Endothelial cell of umbilical vein (primary cell): ENCODE results near the gene ARHGAP27. TPM values are rescaled to one million over a fixed set of nuclear protein-coding genes. Genes with fewer than 3 reads are reported as not detected.

Experiments
- BruUV-seq: library from RNA; stranded (reverse); fragments of 400-500 nt; replicated peaks from 2 replicates; lab custom pipeline; 2021; lab: Mats Ljungman, UMichigan
- CTCF ChIA-PET: fragments of 300-600, 350-600 bp; sonication (Branson Sonifier 250); formaldehyde crosslinking; loops from one replicate; lab custom pipeline; 2021; ENCODE audit warnings: antibody characterized with exemption, inconsistent platforms; lab: Charles Lee
- POLR2A ChIA-PET: fragments of 300-600, 350-600 bp; sonication (Branson Sonifier 250); formaldehyde crosslinking; loops from one replicate; lab custom pipeline; 2021; ENCODE audit warnings: antibody characterized with exemption, inconsistent platforms; lab: Charles Lee
- DNase-seq: peaks from one replicate; pipeline ENCODE4 v3.0.0-alpha.2; 2011; ENCODE audit warnings: low read depth, low spot score
- FAIRE-seq: peaks from 2 replicates; lab custom pipeline; 2011; peaks lifted over from hg19 to GRCh38; lab: Jason Lieb, UNC
- H2AFZ ChIP-seq: 2 replicates; pipeline ENCODE4 v1.6.0; 2012; ENCODE audit warnings: low read depth, low read length, control low read depth, inconsistent platforms
- H3K27ac ChIP-seq: 2 replicates; pipeline ENCODE4 v1.5.1; 2011; ENCODE audit warnings: low read depth, mild to moderate bottlenecking, control low read depth, low read length, moderate library complexity; ENCODE audit not compliant: insufficient read depth
- H3K27me3 ChIP-seq, 2 experiments: 2 replicates each; pipeline versions ENCODE4 v1.6.0 to v1.6.1; 2011; ENCODE audit warnings: low read length in 2 of 2, mixed read lengths in 1 of 2; ENCODE audit not compliant: control insufficient read depth in 2 of 2, insufficient read depth in 2 of 2
- H3K36me3 ChIP-seq, 2 experiments: 2 replicates in 1 of 2; 3 replicates in 1 of 2; pipeline ENCODE4 v1.5.1; 2011; ENCODE audit warnings: low read length in 2 of 2, mild to moderate bottlenecking in 1 of 2, moderate library complexity in 1 of 2; ENCODE audit not compliant: control insufficient read depth in 2 of 2, insufficient read depth in 2 of 2; ENCODE audit errors: extremely low read depth in 1 of 2
- H3K4me1 ChIP-seq: 3 replicates; pipeline ENCODE4 v1.5.1; 2011; ENCODE audit warnings: mild to moderate bottlenecking, low read length; ENCODE audit not compliant: control insufficient read depth, insufficient read depth; ENCODE audit errors: extremely low read depth
- H3K4me2 ChIP-seq: 2 replicates; pipeline ENCODE4 v1.6.1; 2011; ENCODE audit warnings: low read length, control low read depth, mixed read lengths; ENCODE audit not compliant: insufficient read depth
- H3K4me3 ChIP-seq, 3 experiments: fragments of 200-600 bp in 1 of 3; sonication (generic), shearing (Covaris generic) in 1 of 3; replicated peaks in 1 of 3; 2 replicates each; pipeline ENCODE4 v1.5.1; 2011 to 2016; ENCODE audit warnings: control low read depth in 3 of 3, low read length in 3 of 3, mild to moderate bottlenecking in 2 of 3, inconsistent platforms in 1 of 3, low read depth in 1 of 3, moderate library complexity in 1 of 3; ENCODE audit not compliant: insufficient read depth in 1 of 3
- H3K79me2 ChIP-seq: 2 replicates; pipeline ENCODE4 v1.6.0; 2012; ENCODE audit warnings: low read length, inconsistent platforms; ENCODE audit not compliant: control insufficient read depth, insufficient read depth
- H3K9ac ChIP-seq: replicated peaks from 2 replicates; pipeline ENCODE3; 2011; ENCODE audit warnings: low read length, control low read depth; ENCODE audit not compliant: insufficient read depth; ENCODE audit errors: extremely low read depth
- H3K9me1 ChIP-seq: replicated peaks from 3 replicates; pipeline ENCODE4 v1.6.0; 2011; ENCODE audit warnings: mild to moderate bottlenecking, low read length; ENCODE audit not compliant: control insufficient read depth, insufficient read depth; ENCODE audit errors: extremely low read depth
- H3K9me3 ChIP-seq: replicated peaks from 2 replicates; pipeline ENCODE4 v1.5.1; 2012; ENCODE audit warnings: low read length, inconsistent platforms; ENCODE audit not compliant: control insufficient read depth, insufficient read depth
- H4K20me1 ChIP-seq: replicated peaks from 2 replicates; pipeline ENCODE3; 2011; ENCODE audit warnings: mild to moderate bottlenecking, low read length; ENCODE audit not compliant: control insufficient read depth, insufficient read depth; ENCODE audit errors: extremely low read depth
- CTCF ChIP-seq, 2 donors: IDR thresholded peaks; 1 replicate in 1 of 2; 2 replicates in 1 of 2; pipeline ENCODE4 v1.5.1; 2011; ENCODE audit warnings: low read length in 2 of 2, mild to moderate bottlenecking in 2 of 2, moderate library complexity in 2 of 2, control low read depth in 1 of 2, inconsistent platforms in 1 of 2, low read depth in 1 of 2; ENCODE audit not compliant: insufficient read depth in 1 of 2; ENCODE audit errors: extremely low read depth in 1 of 2
- EZH2 ChIP-seq: IDR thresholded peaks from 2 replicates; pipeline ENCODE4 v1.6.1; 2012; ENCODE audit warnings: borderline replicate concordance, low read depth, mild to moderate bottlenecking, moderate library complexity, low read length, inconsistent platforms; ENCODE audit not compliant: severe bottlenecking
- GATA2 ChIP-seq: IDR thresholded peaks from 2 replicates; pipeline ENCODE4 v1.7.0; 2011; ENCODE audit warnings: low read depth, mild to moderate bottlenecking, moderate library complexity, mixed read lengths, low read length; ENCODE audit not compliant: insufficient read length, insufficient read depth
- JUN ChIP-seq: IDR thresholded peaks from 2 replicates; pipeline ENCODE4 v1.6.1; 2011; ENCODE audit warnings: borderline replicate concordance, low read depth; ENCODE audit not compliant: insufficient read length, insufficient read depth
- MYC ChIP-seq: IDR thresholded peaks from one replicate; pipeline ENCODE4 v1.6.1; 2011; ENCODE audit warnings: mild to moderate bottlenecking, low read depth, low read length
- POLR2A ChIP-seq: IDR thresholded peaks from 2 replicates; pipeline ENCODE4 v1.6.1; 2012; ENCODE audit warnings: low read depth, mild to moderate bottlenecking, control low read depth, low read length
- dilution Hi-C: fragments of 300-500 bp; cut with MboI; formaldehyde crosslinking; loops from one replicate; pipeline ENCODE4 v1.15.0; 2019; ENCODE audit warnings: low sequenced_read_pairs; ENCODE audit not compliant: extremely low pct_ligation_motif_present
- intact Hi-C: fragments of 100-400 bp; cut with micrococcal nuclease; formaldehyde crosslinking; loops from one replicate; pipeline ENCODE4 v1.10.0; 2022
- polyA plus RNA-seq, 4 experiments: library from polyadenylated mRNA; depleted of rRNA in 3 of 4; stranded (reverse) in 3 of 4; unstranded in 1 of 4; fragments of >200 nt; gene quantifications; 2 replicates each; pipeline versions ENCODE4 v1.2.1 to v1.2.3, GENCODE V29; 2011 to 2012; ENCODE audit warnings: missing spikeins in 1 of 4
- total RNA-seq: library from RNA; stranded (reverse); gene quantifications from 2 replicates; pipeline ENCODE4 v1.2.3, GENCODE V29; 2021

Gene ARHGAP27
- total and polyA plus RNA-seq, 2 donors (not counting 3 experiments of a cell fraction or from before 2014, with no cell fraction given) = 21.0 to 47.0 TPM

- dilution Hi-C loops = no loop called here
- DNase-seq (no peak), FAIRE-seq (no peak)
- Histone ChIP-seq H3K27ac (no peak overlapping the region), H3K79me2 (no peaks in the 10 kb centered on the region), H4K20me1 (no peaks in the 10 kb centered on the region), H3K36me3 (no peaks in the 10 kb centered on the region), H3K9ac (no peak overlapping the region), H3K9me1 (no peaks in the 10 kb centered on the region), H2AFZ (no peak overlapping the region), H3K4me2 (no peak overlapping the region), H3K4me3 (no peak overlapping the region), H3K27me3 (no peaks in the 10 kb centered on the region), H3K9me3 (no peaks in the 10 kb centered on the region), H3K4me1 (no peaks in the 10 kb centered on the region)
- TF ChIP-seq JUN (no peak), GATA2 (no peak), POLR2A (no peak), CTCF (IDR thresholded peaks at IDR 0.05; ENCODE audit: extremely low read depth in 1 of 2, insufficient read depth in 1 of 2, low read depth in 1 of 2, low read length in 2 of 2) (no peak), MYC (no peak), EZH2 (no peak)
- intact Hi-C loops = no loop called here
- no TSS peak for BruUV-seq
- POLR2A ChIA-PET = no interaction called here
- CTCF ChIA-PET = interaction anchor here (1.0 to 3.6 kb wide), 4 partner anchors 9 to 103 kb away, joined by 3 to 25 read pairs (median 6); partner anchors contain the start of gene MAP3K14
These were observed 51.7 kb downstream of the ARHGAP27 start for GRCh38 chr17:45380991-45381390.
